ENCODE measurements around the gene MSMP.

Gene MSMP

GRCh38 chr9:35754264-35754663 lies at the start of gene MSMP:
MSMP (minus strand) TSS chr9:35754276; CDS start chr9:35754129, 147 bp downstream.
- no peak for DNase-seq

- DNase-seq: no peak
These were observed 47.5 kb upstream of the MSMP start for GRCh38 chr9:35801328-35802128.

GRCh38 chr9:35800530-35800929 lies 46.5 kb upstream of the MSMP start:
- no peak for DNase-seq

GRCh38 chr9:35798658-35799374 lies 44.7 kb upstream of the MSMP start:
- DNase-seq: no peak

- no peak for DNase-seq
These were observed 43.4 kb upstream of the MSMP start for GRCh38 chr9:35797311-35798109.

- no peak for DNase-seq
These were observed 41.6 kb upstream of the MSMP start for GRCh38 chr9:35795695-35796094.

- no peak for DNase-seq
These were observed 39.4 kb upstream of the MSMP start for GRCh38 chr9:35793461-35793860.

GRCh38 chr9:35792826-35793225 lies 38.8 kb upstream of the MSMP start:
- no peak for DNase-seq

- no peak for DNase-seq
These were observed 38.1 kb upstream of the MSMP start for GRCh38 chr9:35792024-35792813.

- no peak for DNase-seq
These were observed 37.3 kb upstream of the MSMP start, which contains the start of gene NPR2 for GRCh38 chr9:35791297-35791921. NPR2 (plus strand) TSS chr9:35791591; CDS start chr9:35792409, 818 bp downstream.

GRCh38 chr9:35790385-35791296 lies 36.6 kb upstream of the MSMP start:
- peak; percentile 56 for DNase-seq

- DNase-seq: no peak
These were observed 35.9 kb upstream of the MSMP start for GRCh38 chr9:35790025-35790384.

- DNase-seq: no peak
These were observed 35.5 kb upstream of the MSMP start for GRCh38 chr9:35789541-35789940.

- no peak for DNase-seq
These were observed 29.3 kb upstream of the MSMP start for GRCh38 chr9:35783418-35783817.

- no peak for DNase-seq
These were observed 27.0 kb upstream of the MSMP start for GRCh38 chr9:35781066-35781465.

- DNase-seq: no peak
These were observed 24.4 kb upstream of the MSMP start for GRCh38 chr9:35778496-35778895.

GRCh38 chr9:35776018-35776417 lies 21.9 kb upstream of the MSMP start:
- peak; percentile 66 for DNase-seq

- DNase-seq: peak; percentile 24
These were observed 21.0 kb upstream of the MSMP start for GRCh38 chr9:35774907-35775635.

- DNase-seq: peak; percentile 31
These were observed 17.9 kb upstream of the MSMP start for GRCh38 chr9:35771943-35772342.

GRCh38 chr9:35771534-35771933 lies 17.5 kb upstream of the MSMP start:
- peak; percentile 89 for DNase-seq

All from COR-L47 (cell line).